GM12875 (cell line): ENCODE measurements around the gene ACTL6B.

ENCODE experiments used
- H3K4me3 ChIP-seq: one replicate; pipeline ENCODE4 v1.5.1; 2011; ENCODE audit warnings: low read depth, low read length, control low read depth
- TF ChIP-seq, protein P1 (sequence below): IDR thresholded peaks from 2 replicates; pipeline ENCODE4 v1.5.1; 2011; ENCODE audit warnings: low read depth, mild to moderate bottlenecking, control low read depth, inconsistent platforms, low read length, moderate library complexity, borderline replicate concordance; ENCODE audit not compliant: insufficient read depth

The ACTL6B gene

GRCh38 chr7:100614308-100614861 is 41.9 kb downstream of the ACTL6B start:
- TF ChIP-seq, protein P1, sequence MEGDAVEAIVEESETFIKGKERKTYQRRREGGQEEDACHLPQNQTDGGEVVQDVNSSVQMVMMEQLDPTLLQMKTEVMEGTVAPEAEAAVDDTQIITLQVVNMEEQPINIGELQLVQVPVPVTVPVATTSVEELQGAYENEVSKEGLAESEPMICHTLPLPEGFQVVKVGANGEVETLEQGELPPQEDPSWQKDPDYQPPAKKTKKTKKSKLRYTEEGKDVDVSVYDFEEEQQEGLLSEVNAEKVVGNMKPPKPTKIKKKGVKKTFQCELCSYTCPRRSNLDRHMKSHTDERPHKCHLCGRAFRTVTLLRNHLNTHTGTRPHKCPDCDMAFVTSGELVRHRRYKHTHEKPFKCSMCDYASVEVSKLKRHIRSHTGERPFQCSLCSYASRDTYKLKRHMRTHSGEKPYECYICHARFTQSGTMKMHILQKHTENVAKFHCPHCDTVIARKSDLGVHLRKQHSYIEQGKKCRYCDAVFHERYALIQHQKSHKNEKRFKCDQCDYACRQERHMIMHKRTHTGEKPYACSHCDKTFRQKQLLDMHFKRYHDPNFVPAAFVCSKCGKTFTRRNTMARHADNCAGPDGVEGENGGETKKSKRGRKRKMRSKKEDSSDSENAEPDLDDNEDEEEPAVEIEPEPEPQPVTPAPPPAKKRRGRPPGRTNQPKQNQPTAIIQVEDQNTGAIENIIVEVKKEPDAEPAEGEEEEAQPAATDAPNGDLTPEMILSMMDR, result no peak
- no peak overlapping the region for H3K4me3 ChIP-seq

- TF ChIP-seq, protein P1, result no peak
- no peak overlapping the region for H3K4me3 ChIP-seq
Observed at GRCh38 chr7:100613412-100614175, 42.7 kb downstream of the ACTL6B start.

DNA sequence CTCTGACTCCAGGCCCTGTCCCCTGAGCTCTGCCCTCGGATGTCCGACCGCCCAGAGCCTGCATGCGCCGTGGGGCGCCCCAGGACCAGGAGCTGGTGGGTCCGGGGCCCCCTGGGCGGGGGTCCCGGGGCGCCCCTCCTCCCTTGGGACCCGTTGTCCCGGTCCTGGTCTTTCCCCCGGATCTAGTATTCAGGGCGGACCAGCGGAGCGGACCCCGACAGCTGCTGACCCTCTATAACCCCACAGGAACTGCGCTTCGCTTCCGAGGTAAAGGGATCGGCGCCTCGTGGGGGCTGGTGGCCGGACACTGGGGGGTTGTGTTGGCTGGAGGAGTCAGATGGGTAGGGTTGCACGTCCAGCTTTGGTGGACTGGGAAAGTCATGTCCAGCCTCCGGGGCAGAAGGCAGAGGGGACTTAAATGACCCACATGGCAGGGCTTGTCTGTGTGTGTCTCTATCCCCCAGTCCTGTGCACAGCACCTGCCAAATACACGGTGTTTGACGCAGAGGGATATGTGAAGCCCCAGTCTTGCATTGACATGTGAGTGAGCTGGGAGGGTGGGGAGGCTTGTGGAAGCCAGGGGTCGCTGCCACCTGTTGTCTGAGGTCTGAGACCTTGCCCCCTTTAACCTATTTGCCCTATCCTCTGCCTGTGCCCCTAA is 43.4 kb downstream of the ACTL6B start:
- TF ChIP-seq, protein P1, result no peak

GRCh38 chr7:100611983-100612729 is 44.1 kb downstream of the ACTL6B start, which contains the start of gene MOSPD3:
Gene MOSPD3, plus strand, starts transcription at chr7:100612540. Its CDS starts 252 bp downstream, at chr7:100612792.
- peak within 1 kb of the TSS; percentile 80 for H3K4me3 ChIP-seq
- TF ChIP-seq, protein P1, result no peak

More for the DNA sequence above, 43.4 kb downstream of the ACTL6B start:
- H3K4me3 ChIP-seq, result peak overlapping the region; percentile 80

GRCh38 chr7:100609958-100610357 is 46.3 kb downstream of the ACTL6B start:
- TF ChIP-seq, protein P1, result no peak
- H3K4me3 ChIP-seq, result no peak overlapping the region

GRCh38 chr7:100607111-100607510 is 49.1 kb downstream of the ACTL6B start:
- TF ChIP-seq, protein P1, result no peak
- H3K4me3 ChIP-seq, result no peak overlapping the region
